ENCODE results near the gene AUTS2.

DNA sequence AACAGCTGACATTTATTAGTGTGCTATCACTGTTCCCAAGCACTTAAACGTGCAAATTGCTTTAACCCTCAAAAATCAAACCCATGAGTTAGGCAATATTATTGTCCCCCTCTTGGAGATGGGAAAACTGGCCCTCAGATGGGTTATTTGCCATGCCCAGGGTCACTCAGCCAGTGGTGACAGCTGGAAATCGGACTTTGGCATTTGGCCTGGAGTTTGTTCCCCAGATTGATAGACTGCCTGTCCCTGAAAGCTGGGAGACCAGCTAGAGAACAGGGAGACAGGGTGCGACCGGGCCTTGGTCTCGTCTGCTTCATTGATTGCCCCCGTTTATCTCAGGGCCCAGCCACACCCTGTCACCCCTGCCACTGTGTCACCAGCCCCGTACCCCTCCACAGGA lies 1167.4 kb downstream of the AUTS2 start:
- TF ChIP-seq, protein P1, sequence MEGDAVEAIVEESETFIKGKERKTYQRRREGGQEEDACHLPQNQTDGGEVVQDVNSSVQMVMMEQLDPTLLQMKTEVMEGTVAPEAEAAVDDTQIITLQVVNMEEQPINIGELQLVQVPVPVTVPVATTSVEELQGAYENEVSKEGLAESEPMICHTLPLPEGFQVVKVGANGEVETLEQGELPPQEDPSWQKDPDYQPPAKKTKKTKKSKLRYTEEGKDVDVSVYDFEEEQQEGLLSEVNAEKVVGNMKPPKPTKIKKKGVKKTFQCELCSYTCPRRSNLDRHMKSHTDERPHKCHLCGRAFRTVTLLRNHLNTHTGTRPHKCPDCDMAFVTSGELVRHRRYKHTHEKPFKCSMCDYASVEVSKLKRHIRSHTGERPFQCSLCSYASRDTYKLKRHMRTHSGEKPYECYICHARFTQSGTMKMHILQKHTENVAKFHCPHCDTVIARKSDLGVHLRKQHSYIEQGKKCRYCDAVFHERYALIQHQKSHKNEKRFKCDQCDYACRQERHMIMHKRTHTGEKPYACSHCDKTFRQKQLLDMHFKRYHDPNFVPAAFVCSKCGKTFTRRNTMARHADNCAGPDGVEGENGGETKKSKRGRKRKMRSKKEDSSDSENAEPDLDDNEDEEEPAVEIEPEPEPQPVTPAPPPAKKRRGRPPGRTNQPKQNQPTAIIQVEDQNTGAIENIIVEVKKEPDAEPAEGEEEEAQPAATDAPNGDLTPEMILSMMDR (IDR thresholded peaks at IDR 0.05; ENCODE audit: low read length): no peak
- TF ChIP-seq EZH2 (IDR thresholded peaks at IDR 0.05; ENCODE audit: borderline replicate concordance, low read length): no peak

All from OCI-LY1 (cell line).